ENCODE measurements around the gene ARF3. TPM values are rescaled to one million over a fixed set of nuclear protein-coding genes. Genes with fewer than 3 reads are reported as not detected.

ARF3 gene
- total RNA-seq, 1 experiment from 2014 or later = 256 TPM

DNA sequence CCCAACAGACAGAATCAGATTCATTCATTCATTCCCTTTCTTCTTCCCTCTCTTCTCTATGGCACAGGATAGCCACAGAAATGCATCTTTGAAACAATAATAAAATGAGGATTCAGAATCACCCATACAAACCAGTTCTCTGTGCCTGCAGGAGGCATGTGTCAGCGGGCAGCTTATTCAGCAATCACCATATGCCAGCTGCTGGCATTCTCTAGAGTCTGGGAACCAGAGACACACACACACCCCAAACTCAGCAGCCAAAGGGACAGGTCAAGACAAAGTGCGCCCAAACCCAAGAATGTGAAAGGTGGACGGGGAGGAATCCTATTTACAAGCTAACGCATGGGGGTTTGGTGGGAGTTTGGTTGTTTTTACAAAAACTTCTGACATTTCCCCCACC is 14.1 kb downstream of the ARF3 start:
- H3K4me3 Mint-ChIP-seq = no peak overlapping the region
- H3K36me3 Mint-ChIP-seq = peaks cover 27% of the 10 kb centered on the region
- H3K4me1 Mint-ChIP-seq = peaks cover 9% of the 10 kb centered on the region
- H3K27me3 Mint-ChIP-seq (ENCODE audit: low read depth) = no peaks in the 10 kb centered on the region
- no peak for TF ChIP-seq ZNF232 (CRISPR knock-in tag; IDR thresholded peaks at IDR 0.05)
- no peak for TF ChIP-seq NR1H2 (CRISPR knock-in tag; IDR thresholded peaks at IDR 0.05)
- TF ChIP-seq, protein P1, sequence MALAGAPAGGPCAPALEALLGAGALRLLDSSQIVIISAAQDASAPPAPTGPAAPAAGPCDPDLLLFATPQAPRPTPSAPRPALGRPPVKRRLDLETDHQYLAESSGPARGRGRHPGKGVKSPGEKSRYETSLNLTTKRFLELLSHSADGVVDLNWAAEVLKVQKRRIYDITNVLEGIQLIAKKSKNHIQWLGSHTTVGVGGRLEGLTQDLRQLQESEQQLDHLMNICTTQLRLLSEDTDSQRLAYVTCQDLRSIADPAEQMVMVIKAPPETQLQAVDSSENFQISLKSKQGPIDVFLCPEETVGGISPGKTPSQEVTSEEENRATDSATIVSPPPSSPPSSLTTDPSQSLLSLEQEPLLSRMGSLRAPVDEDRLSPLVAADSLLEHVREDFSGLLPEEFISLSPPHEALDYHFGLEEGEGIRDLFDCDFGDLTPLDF (CRISPR knock-in tag; IDR thresholded peaks at IDR 0.05) = no peak
- TF ChIP-seq ZNF317 (CRISPR knock-in tag; IDR thresholded peaks at IDR 0.05; ENCODE audit: borderline replicate concordance, low read depth) = no peak
- no peak for TF ChIP-seq CBFB (CRISPR knock-in tag; IDR thresholded peaks at IDR 0.05; ENCODE audit: low read depth)
- no peak for TF ChIP-seq MXD4 (CRISPR knock-in tag; IDR thresholded peaks at IDR 0.05; ENCODE audit: borderline replicate concordance)
- TF ChIP-seq, protein P2, sequence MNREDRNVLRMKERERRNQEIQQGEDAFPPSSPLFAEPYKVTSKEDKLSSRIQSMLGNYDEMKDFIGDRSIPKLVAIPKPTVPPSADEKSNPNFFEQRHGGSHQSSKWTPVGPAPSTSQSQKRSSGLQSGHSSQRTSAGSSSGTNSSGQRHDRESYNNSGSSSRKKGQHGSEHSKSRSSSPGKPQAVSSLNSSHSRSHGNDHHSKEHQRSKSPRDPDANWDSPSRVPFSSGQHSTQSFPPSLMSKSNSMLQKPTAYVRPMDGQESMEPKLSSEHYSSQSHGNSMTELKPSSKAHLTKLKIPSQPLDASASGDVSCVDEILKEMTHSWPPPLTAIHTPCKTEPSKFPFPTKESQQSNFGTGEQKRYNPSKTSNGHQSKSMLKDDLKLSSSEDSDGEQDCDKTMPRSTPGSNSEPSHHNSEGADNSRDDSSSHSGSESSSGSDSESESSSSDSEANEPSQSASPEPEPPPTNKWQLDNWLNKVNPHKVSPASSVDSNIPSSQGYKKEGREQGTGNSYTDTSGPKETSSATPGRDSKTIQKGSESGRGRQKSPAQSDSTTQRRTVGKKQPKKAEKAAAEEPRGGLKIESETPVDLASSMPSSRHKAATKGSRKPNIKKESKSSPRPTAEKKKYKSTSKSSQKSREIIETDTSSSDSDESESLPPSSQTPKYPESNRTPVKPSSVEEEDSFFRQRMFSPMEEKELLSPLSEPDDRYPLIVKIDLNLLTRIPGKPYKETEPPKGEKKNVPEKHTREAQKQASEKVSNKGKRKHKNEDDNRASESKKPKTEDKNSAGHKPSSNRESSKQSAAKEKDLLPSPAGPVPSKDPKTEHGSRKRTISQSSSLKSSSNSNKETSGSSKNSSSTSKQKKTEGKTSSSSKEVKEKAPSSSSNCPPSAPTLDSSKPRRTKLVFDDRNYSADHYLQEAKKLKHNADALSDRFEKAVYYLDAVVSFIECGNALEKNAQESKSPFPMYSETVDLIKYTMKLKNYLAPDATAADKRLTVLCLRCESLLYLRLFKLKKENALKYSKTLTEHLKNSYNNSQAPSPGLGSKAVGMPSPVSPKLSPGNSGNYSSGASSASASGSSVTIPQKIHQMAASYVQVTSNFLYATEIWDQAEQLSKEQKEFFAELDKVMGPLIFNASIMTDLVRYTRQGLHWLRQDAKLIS (CRISPR knock-in tag; IDR thresholded peaks at IDR 0.05; ENCODE audit: borderline replicate concordance) = no peak
- TF ChIP-seq TCF7 (CRISPR knock-in tag; IDR thresholded peaks at IDR 0.05; ENCODE audit: low read depth) = no peak
- TF ChIP-seq, protein P3, sequence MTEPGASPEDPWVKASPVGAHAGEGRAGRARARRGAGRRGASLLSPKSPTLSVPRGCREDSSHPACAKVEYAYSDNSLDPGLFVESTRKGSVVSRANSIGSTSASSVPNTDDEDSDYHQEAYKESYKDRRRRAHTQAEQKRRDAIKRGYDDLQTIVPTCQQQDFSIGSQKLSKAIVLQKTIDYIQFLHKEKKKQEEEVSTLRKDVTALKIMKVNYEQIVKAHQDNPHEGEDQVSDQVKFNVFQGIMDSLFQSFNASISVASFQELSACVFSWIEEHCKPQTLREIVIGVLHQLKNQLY (CRISPR knock-in tag; IDR thresholded peaks at IDR 0.05) = no peak
- H3K9me3 Mint-ChIP-seq = no peaks in the 10 kb centered on the region
- H3K27ac Mint-ChIP-seq = no peak overlapping the region
- ATAC-seq (no peak), DNase-seq (ENCODE audit: low spot score) (no peak)
- ChIA-PET POLR2A (no interaction called here), CTCF (interaction anchor here (0.9 to 2.2 kb wide), 4 partner anchors 14 to 51 kb away, joined by 3 to 9 read pairs (median 4); partner anchors contain the start of gene ARF3)

DNA sequence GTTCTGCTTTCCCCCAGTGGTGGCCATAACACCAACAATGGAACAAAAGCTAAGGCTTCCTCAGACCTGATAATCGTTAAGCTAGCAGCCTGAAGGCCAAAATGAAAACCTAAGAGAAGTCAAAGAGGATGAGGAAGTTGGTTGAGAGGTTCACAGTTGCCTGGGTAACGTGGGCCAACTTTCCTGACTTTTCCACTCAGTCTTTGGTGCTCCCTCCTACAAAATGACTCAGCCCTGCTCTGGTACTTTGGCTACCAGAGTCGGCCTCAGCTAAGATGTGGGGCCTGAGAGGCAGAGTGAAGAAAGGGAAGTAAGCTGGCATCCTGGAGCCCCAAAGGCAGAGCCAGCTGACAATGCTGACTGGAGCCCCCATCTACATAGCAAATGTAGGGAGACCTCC is 17.1 kb downstream of the ARF3 start:
- ChIA-PET CTCF (interaction anchor here (0.6 to 1.3 kb wide), 5 partner anchors 34 to 570 kb away, joined by 3 to 6 read pairs (median 3); no protein-coding TSS in a partner anchor), POLR2A (no interaction called here)
- Mint-ChIP-seq H3K27me3 (ENCODE audit: low read depth) (no peaks in the 10 kb centered on the region), H3K4me1 (no peaks in the 10 kb centered on the region), H3K9me3 (no peaks in the 10 kb centered on the region), H3K36me3 (peaks cover 36% of the 10 kb centered on the region), H3K27ac (no peak overlapping the region), H3K4me3 (no peak overlapping the region)
- ATAC-seq (no peak), DNase-seq (ENCODE audit: low spot score) (no peak)
- no peak for TF ChIP-seq NR1H2 (CRISPR knock-in tag; IDR thresholded peaks at IDR 0.05)
- TF ChIP-seq, protein P4, sequence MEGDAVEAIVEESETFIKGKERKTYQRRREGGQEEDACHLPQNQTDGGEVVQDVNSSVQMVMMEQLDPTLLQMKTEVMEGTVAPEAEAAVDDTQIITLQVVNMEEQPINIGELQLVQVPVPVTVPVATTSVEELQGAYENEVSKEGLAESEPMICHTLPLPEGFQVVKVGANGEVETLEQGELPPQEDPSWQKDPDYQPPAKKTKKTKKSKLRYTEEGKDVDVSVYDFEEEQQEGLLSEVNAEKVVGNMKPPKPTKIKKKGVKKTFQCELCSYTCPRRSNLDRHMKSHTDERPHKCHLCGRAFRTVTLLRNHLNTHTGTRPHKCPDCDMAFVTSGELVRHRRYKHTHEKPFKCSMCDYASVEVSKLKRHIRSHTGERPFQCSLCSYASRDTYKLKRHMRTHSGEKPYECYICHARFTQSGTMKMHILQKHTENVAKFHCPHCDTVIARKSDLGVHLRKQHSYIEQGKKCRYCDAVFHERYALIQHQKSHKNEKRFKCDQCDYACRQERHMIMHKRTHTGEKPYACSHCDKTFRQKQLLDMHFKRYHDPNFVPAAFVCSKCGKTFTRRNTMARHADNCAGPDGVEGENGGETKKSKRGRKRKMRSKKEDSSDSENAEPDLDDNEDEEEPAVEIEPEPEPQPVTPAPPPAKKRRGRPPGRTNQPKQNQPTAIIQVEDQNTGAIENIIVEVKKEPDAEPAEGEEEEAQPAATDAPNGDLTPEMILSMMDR (IDR thresholded peaks at IDR 0.05) = no peak

DNA sequence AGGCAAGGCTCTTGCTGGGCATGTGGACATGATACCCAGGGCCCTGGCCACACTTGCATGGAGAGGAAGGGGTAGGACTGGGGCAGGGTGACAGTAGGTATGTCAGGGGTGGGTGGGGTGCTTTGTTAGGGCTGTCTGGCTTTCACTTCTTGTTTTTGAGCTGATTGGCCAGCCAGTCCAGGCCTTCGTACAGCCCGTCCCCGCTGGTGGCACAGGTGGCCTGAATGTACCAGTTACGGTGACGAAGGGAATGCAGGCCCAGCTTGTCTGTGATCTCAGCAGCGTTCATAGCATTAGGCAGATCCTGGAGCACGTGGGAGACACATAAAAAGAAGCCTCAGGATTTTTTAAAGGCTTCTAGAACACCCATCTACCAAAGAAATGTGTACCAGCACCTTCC is 18.5 kb downstream of the ARF3 start:
- ATAC-seq (no peak), DNase-seq (ENCODE audit: low spot score) (no peak)
- Mint-ChIP-seq H3K27ac (no peak overlapping the region), H3K9me3 (no peaks in the 10 kb centered on the region), H3K36me3 (peaks cover 47% of the 10 kb centered on the region), H3K4me3 (no peak overlapping the region), H3K4me1 (no peaks in the 10 kb centered on the region), H3K27me3 (ENCODE audit: low read depth) (no peaks in the 10 kb centered on the region)
- ChIA-PET POLR2A (no interaction called here), CTCF (interaction anchor here (1.3 to 3.7 kb wide), 4 partner anchors 35 to 86 kb away, joined by 3 to 50 read pairs (median 14); partner anchors contain the start of genes DDX23 and WNT1)
- TF ChIP-seq, protein P5, sequence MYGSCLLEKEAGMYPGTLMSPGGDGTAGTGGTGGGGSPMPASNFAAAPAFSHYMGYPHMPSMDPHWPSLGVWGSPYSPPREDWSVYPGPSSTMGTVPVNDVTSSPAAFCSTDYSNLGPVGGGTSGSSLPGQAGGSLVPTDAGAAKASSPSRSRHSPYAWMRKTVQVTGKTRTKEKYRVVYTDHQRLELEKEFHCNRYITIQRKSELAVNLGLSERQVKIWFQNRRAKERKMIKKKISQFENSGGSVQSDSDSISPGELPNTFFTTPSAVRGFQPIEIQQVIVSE (CRISPR knock-in tag; IDR thresholded peaks at IDR 0.05; ENCODE audit: borderline replicate concordance) = no peak
- TF ChIP-seq ELF4 (CRISPR knock-in tag; IDR thresholded peaks at IDR 0.05; ENCODE audit: low read depth) = no peak

All from WTC11 (cell line).